NCI-H510A treated with DMSO at 0.1 percent for 48 hours (cell line): ENCODE data around the gene SPINT3.

ENCODE experiments used
- DNase-seq: peaks from one replicate; lab custom pipeline; 2025; lab: John Stamatoyannopoulos, UW

The SPINT3 gene

GRCh38 chr20:45515147-45515913, at the start of gene SPINT3:
Gene SPINT3 (minus strand): TSS chr20:45515622. CDS start chr20:45515608, 14 bp downstream.
- DNase-seq: no peak

- no peak for DNase-seq
Measured at GRCh38 chr20:45564760-45565276, 49.4 kb upstream of the SPINT3 start.

GRCh38 chr20:45555198-45555597, 39.8 kb upstream of the SPINT3 start:
- no peak for DNase-seq

GRCh38 chr20:45552456-45552855, 37.0 kb upstream of the SPINT3 start:
- DNase-seq: peak; percentile 69

- no peak for DNase-seq
Measured at GRCh38 chr20:45550765-45551164, 35.3 kb upstream of the SPINT3 start.

- no peak for DNase-seq
Measured at GRCh38 chr20:45548410-45548809, 33.0 kb upstream of the SPINT3 start.

- no peak for DNase-seq
Measured at GRCh38 chr20:45547206-45547770, 31.9 kb upstream of the SPINT3 start, which contains the start of gene EPPIN. Gene EPPIN (minus strand): TSS chr20:45547401. CDS start chr20:45547357, 44 bp downstream.

- peak; percentile 40 for DNase-seq
Measured at GRCh38 chr20:45545754-45546453, 30.5 kb upstream of the SPINT3 start.

GRCh38 chr20:45545351-45545750, 29.9 kb upstream of the SPINT3 start:
- DNase-seq: no peak

- no peak for DNase-seq
Measured at GRCh38 chr20:45539382-45539781, 24.0 kb upstream of the SPINT3 start, which contains the start of gene WFDC6. Gene WFDC6 (minus strand): TSS chr20:45539482. CDS start chr20:45539407, 75 bp downstream.

- no peak for DNase-seq
Measured at GRCh38 chr20:45538209-45538799, 22.9 kb upstream of the SPINT3 start.

GRCh38 chr20:45527294-45527693, 11.9 kb upstream of the SPINT3 start:
- DNase-seq: no peak

GRCh38 chr20:45523821-45524220, 8.4 kb upstream of the SPINT3 start:
- DNase-seq: no peak

GRCh38 chr20:45518282-45518681, 2.9 kb upstream of the SPINT3 start:
- no peak for DNase-seq

GRCh38 chr20:45510242-45510862, 5.1 kb downstream of the SPINT3 start:
- no peak for DNase-seq

- DNase-seq: no peak
Measured at GRCh38 chr20:45509091-45509490, 6.3 kb downstream of the SPINT3 start.

GRCh38 chr20:45508068-45508886, 7.1 kb downstream of the SPINT3 start:
- no peak for DNase-seq

- DNase-seq: no peak
Measured at GRCh38 chr20:45507011-45507820, 8.2 kb downstream of the SPINT3 start.

- no peak for DNase-seq
Measured at GRCh38 chr20:45506398-45506797, 9.0 kb downstream of the SPINT3 start.

- DNase-seq: no peak
Measured at GRCh38 chr20:45503403-45503802, 12.0 kb downstream of the SPINT3 start.
